Keratinocyte (primary cell): Measurements from ENCODE around the gene KIAA1217. TPM values are rescaled to one million over a fixed set of nuclear protein-coding genes. Genes with fewer than 3 reads are reported as not detected.

Experiments used
- DNase-seq: peaks from one replicate; pipeline ENCODE4 v3.0.0-alpha.2; 2011; ENCODE audit warnings: low read depth, missing footprints, low spot score
- FAIRE-seq: peaks from 2 replicates; lab custom pipeline; 2011; peaks lifted over from hg19 to GRCh38; lab: Jason Lieb, UNC
- H2AFZ ChIP-seq: 2 replicates; pipeline ENCODE4 v1.6.0; 2012; ENCODE audit warnings: low read length, control low read depth, inconsistent platforms; ENCODE audit not compliant: control insufficient read depth
- H3K27ac ChIP-seq: 2 replicates; pipeline ENCODE4 v1.5.1; 2011; ENCODE audit warnings: low read length; ENCODE audit not compliant: control insufficient read depth, insufficient read depth
- H3K27me3 ChIP-seq: 3 replicates; pipeline ENCODE4 v1.6.0; 2011; ENCODE audit warnings: low read length; ENCODE audit not compliant: control insufficient read depth, insufficient read depth; ENCODE audit errors: extremely low read depth
- H3K36me3 ChIP-seq, 2 experiments: 2 replicates in 1 of 2; 3 replicates in 1 of 2; pipeline ENCODE4 v1.5.1; 2011; ENCODE audit warnings: low read length in 2 of 2, mild to moderate bottlenecking in 1 of 2; ENCODE audit not compliant: control insufficient read depth in 2 of 2, insufficient read depth in 2 of 2; ENCODE audit errors: extremely low read depth in 1 of 2
- H3K4me1 ChIP-seq: 3 replicates; pipeline ENCODE4 v1.5.1; 2011; ENCODE audit warnings: low read length; ENCODE audit not compliant: control insufficient read depth, insufficient read depth; ENCODE audit errors: extremely low read depth
- H3K4me2 ChIP-seq: 3 replicates; pipeline ENCODE4 v1.6.0; 2011; ENCODE audit warnings: low read depth, low read length; ENCODE audit not compliant: control insufficient read depth, insufficient read depth; ENCODE audit errors: extremely low read depth
- H3K4me3 ChIP-seq, 3 experiments: fragments of 200-600 bp in 1 of 3; sonication (generic) in 1 of 3; 2 replicates in 2 of 3; 3 replicates in 1 of 3; pipeline ENCODE4 v1.5.1; 2011 to 2016; ENCODE audit warnings: low read length in 3 of 3, mild to moderate bottlenecking in 3 of 3, control low read depth in 2 of 3, inconsistent platforms in 1 of 3, low read depth in 1 of 3, mixed read lengths in 1 of 3, mixed run types in 1 of 3, moderate library complexity in 1 of 3; ENCODE audit not compliant: control insufficient read depth in 2 of 3, insufficient read depth in 2 of 3; ENCODE audit errors: extremely low read depth in 1 of 3
- H3K79me2 ChIP-seq: 2 replicates; pipeline ENCODE4 v1.6.0; 2012; ENCODE audit warnings: low read length; ENCODE audit not compliant: control insufficient read depth, insufficient read depth
- H3K9ac ChIP-seq: 3 replicates; pipeline ENCODE4 v1.6.0; 2011; ENCODE audit warnings: low read length; ENCODE audit not compliant: control insufficient read depth, insufficient read depth; ENCODE audit errors: extremely low read depth
- H3K9me1 ChIP-seq: 3 replicates; pipeline ENCODE4 v1.6.0; 2011; ENCODE audit warnings: low read length; ENCODE audit not compliant: control insufficient read depth, insufficient read depth; ENCODE audit errors: extremely low read depth
- H3K9me3 ChIP-seq: 2 replicates; pipeline ENCODE4 v1.5.1; 2012; ENCODE audit warnings: low read depth, low read length; ENCODE audit not compliant: control insufficient read depth
- H4K20me1 ChIP-seq: 3 replicates; pipeline ENCODE4 v1.6.0; 2011; ENCODE audit warnings: low read length; ENCODE audit not compliant: control insufficient read depth, insufficient read depth; ENCODE audit errors: extremely low read depth
- EZH2 ChIP-seq: IDR thresholded peaks from one replicate; pipeline ENCODE4 v1.6.1; 2012; ENCODE audit warnings: inconsistent platforms, mild to moderate bottlenecking, low read length, moderate library complexity
- dilution Hi-C: fragments of 300-500 bp; cut with MboI; formaldehyde crosslinking; loops from one replicate; pipeline ENCODE4 v1.7.0; 2020; ENCODE audit warnings: low sequenced_read_pairs; ENCODE audit not compliant: extremely low pct_ligation_motif_present
- polyA plus RNA-seq, 5 experiments: library from polyadenylated mRNA; depleted of rRNA in 3 of 5; stranded (reverse) in 3 of 5; stranded (forward) in 1 of 5; unstranded in 1 of 5; fragments of >200 nt; gene quantifications; 1 replicate in 1 of 5; 2 replicates in 3 of 5; 3 replicates in 1 of 5; pipeline versions ENCODE4 v1.2.1 to v1.2.3, GENCODE V29; 2011 to 2012; ENCODE audit warnings: missing spikeins in 2 of 5, low read depth in 1 of 5, low replicate concordance in 1 of 5
- TF ChIP-seq, protein P1 (sequence below), 3 experiments: IDR thresholded peaks in 1 of 3; conservative IDR thresholded peaks in 1 of 3; optimal IDR thresholded peaks in 1 of 3; 2 replicates in 2 of 3; 3 replicates in 1 of 3; pipeline versions ENCODE3 to v1.5.1; 2011; ENCODE audit warnings: low read length in 3 of 3, mild to moderate bottlenecking in 3 of 3, moderate library complexity in 2 of 3, control low read depth in 1 of 3, inconsistent platforms in 1 of 3; ENCODE audit not compliant: insufficient read depth in 2 of 3; ENCODE audit errors: extremely low read depth in 1 of 3

KIAA1217 gene
- polyA plus RNA-seq, 1 donor (not counting 4 experiments of a cell fraction or from before 2014, with no cell fraction given), result 10.4 TPM

DNA sequence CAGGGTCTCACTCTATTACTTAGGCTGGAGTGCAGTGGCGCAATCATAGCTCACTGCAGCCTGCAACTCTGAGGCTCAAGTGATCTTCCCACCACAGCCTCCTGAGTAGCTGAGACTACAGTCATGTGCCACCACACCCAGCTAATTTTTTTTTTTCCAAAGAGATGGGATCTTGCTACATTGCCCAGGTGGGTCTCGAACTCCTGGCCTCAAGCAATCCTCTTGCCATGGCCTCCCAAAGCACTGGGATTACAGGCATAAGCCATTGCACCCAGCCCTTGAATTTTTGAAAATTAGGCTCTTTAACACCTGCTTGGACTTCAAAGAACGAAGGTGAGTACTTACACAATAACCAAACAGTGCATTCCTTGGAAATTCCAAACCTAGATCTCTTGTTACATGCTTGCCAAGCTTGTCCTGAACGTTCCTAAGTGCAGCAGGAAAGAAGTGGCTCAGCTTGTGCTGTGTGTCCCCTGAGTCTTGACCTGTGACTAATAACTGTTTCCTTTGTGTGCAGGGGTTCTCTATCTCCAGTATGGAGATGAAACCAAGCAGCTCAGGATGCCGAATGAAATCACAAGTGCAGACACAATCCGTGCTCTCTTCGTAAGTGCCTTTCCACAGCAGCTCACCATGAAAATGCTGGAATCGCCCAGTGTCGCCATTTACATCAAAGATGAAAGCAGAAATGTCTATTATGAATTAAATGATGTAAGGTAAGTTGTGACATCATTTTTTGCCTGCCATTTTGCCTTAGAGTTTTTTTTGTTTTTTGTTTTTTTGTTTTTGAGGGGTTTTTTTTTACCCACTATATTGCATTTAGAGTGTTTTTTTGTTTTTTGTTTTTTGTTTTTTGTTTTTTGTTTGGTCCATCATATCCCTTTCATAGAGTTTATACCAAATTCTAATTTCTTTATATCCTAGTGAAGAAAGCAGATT is 223.8 kb downstream of the KIAA1217 start:
- DNase-seq, result no peak
- Histone ChIP-seq H3K9me1 (no peaks in the 10 kb centered on the region), H3K79me2 (no peaks in the 10 kb centered on the region), H2AFZ (no peak overlapping the region), H3K4me1 (peaks cover 36% of the 10 kb centered on the region), H3K4me2 (no peak overlapping the region), H3K9me3 (no peaks in the 10 kb centered on the region), H3K27me3 (no peaks in the 10 kb centered on the region), H3K9ac (no peak overlapping the region), H3K4me3 (no peak overlapping the region), H3K27ac (no peak overlapping the region), H3K36me3 (no peaks in the 10 kb centered on the region), H4K20me1 (no peaks in the 10 kb centered on the region)
- dilution Hi-C loops, result no loop called here
- no peak for FAIRE-seq
- TF ChIP-seq, protein P1, sequence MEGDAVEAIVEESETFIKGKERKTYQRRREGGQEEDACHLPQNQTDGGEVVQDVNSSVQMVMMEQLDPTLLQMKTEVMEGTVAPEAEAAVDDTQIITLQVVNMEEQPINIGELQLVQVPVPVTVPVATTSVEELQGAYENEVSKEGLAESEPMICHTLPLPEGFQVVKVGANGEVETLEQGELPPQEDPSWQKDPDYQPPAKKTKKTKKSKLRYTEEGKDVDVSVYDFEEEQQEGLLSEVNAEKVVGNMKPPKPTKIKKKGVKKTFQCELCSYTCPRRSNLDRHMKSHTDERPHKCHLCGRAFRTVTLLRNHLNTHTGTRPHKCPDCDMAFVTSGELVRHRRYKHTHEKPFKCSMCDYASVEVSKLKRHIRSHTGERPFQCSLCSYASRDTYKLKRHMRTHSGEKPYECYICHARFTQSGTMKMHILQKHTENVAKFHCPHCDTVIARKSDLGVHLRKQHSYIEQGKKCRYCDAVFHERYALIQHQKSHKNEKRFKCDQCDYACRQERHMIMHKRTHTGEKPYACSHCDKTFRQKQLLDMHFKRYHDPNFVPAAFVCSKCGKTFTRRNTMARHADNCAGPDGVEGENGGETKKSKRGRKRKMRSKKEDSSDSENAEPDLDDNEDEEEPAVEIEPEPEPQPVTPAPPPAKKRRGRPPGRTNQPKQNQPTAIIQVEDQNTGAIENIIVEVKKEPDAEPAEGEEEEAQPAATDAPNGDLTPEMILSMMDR (optimal IDR thresholded peaks at IDR 0.05 in 1 of 3, IDR thresholded peaks at IDR 0.05 in 1 of 3, conservative IDR thresholded peaks at IDR 0.05 in 1 of 3; ENCODE audit: extremely low read depth in 1 of 3, insufficient read depth in 2 of 3, low read length in 3 of 3), result no peak
- TF ChIP-seq EZH2, result no peak

DNA sequence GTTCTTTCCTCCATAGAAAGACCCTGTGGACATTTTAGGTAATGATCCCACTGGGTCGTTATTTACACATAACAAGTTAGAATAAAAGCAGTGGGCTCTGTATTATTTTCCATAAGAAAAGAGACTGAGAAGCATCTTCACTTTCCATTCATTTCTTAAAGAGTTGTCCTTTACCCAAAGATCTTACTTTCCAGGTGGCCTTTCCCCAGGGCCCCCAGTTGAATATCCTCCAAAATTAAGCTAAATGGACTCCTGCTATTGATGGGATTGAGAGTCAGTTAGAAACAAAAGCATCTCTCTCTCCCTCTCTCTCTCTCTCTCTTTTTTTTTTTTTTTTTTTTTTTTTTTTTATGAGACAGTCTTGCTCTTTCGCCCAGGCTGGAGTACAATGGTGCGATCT is 224.8 kb downstream of the KIAA1217 start:
- H3K27me3 ChIP-seq, result no peaks in the 10 kb centered on the region
- FAIRE-seq, result no peak
- H3K4me3 ChIP-seq, result no peak overlapping the region
- dilution Hi-C loops, result no loop called here
- H4K20me1 ChIP-seq, result no peaks in the 10 kb centered on the region
- H3K9me1 ChIP-seq, result no peaks in the 10 kb centered on the region
- TF ChIP-seq EZH2, result no peak
- TF ChIP-seq, protein P1 (optimal IDR thresholded peaks at IDR 0.05 in 1 of 3, IDR thresholded peaks at IDR 0.05 in 1 of 3, conservative IDR thresholded peaks at IDR 0.05 in 1 of 3; ENCODE audit: extremely low read depth in 1 of 3, insufficient read depth in 2 of 3, low read length in 3 of 3), result no peak
- H3K4me1 ChIP-seq, result peaks cover 27% of the 10 kb centered on the region
- H3K4me2 ChIP-seq, result no peak overlapping the region
- no peaks in the 10 kb centered on the region for H3K79me2 ChIP-seq
- DNase-seq, result no peak
- H3K27ac ChIP-seq, result no peak overlapping the region
- H3K9ac ChIP-seq, result no peak overlapping the region
- no peaks in the 10 kb centered on the region for H3K9me3 ChIP-seq
- H3K36me3 ChIP-seq, result no peaks in the 10 kb centered on the region
- no peak overlapping the region for H2AFZ ChIP-seq
